Neural cell (in vitro differentiated cells): ENCODE measurements around the gene GXYLT2. TPM values are rescaled to one million over a fixed set of nuclear protein-coding genes. Genes with fewer than 3 reads are reported as not detected.

ENCODE experiments used
- H2AFZ ChIP-seq: fragments of 200-600, 300-800 bp; sonication (generic), shearing (Covaris generic); 2 replicates; pipeline ENCODE4 v1.6.0; 2014; ENCODE audit warnings: low read depth, mild to moderate bottlenecking, antibody characterized with exemption, low read length, moderate library complexity
- H3F3A ChIP-seq: fragments of 200-600 bp; shearing (Covaris generic); 2 replicates; pipeline ENCODE4 v1.6.1; 2016; ENCODE audit warnings: mild to moderate bottlenecking, moderate library complexity, mixed read lengths, antibody characterized with exemption, low read length; ENCODE audit not compliant: insufficient read depth, poor library complexity, severe bottlenecking
- H3K27ac ChIP-seq: fragments of 200-600, 300-800 bp; sonication (generic), shearing (Covaris generic); 2 replicates; pipeline ENCODE4 v1.5.1; 2014; ENCODE audit warnings: mild to moderate bottlenecking, low read length, moderate library complexity
- H3K27me3 ChIP-seq: fragments of 300-800, 200-600 bp; sonication (generic), shearing (Covaris generic); 2 replicates; pipeline ENCODE4 v1.6.0; 2014; ENCODE audit warnings: mild to moderate bottlenecking, low read depth, low read length, moderate library complexity; ENCODE audit not compliant: insufficient read depth
- H3K36me3 ChIP-seq: fragments of 300-800, 200-600 bp; sonication (generic), shearing (Covaris generic); 2 replicates; pipeline ENCODE4 v1.5.1; 2014; ENCODE audit warnings: mild to moderate bottlenecking, antibody characterized with exemption, low read length, moderate library complexity; ENCODE audit not compliant: insufficient read depth
- H3K4me2 ChIP-seq: fragments of 300-800, 200-600 bp; sonication (generic), shearing (Covaris generic); 2 replicates; pipeline ENCODE4 v1.6.0; 2014; ENCODE audit warnings: mild to moderate bottlenecking, low read length
- H3K4me3 ChIP-seq: fragments of 300-800, 200-600 bp; sonication (generic), shearing (Covaris generic); 2 replicates; pipeline ENCODE4 v1.5.1; 2014; ENCODE audit warnings: mild to moderate bottlenecking, low read length, moderate library complexity
- H3K79me2 ChIP-seq: fragments of 200-600 bp; shearing (Covaris generic); replicated peaks from 2 replicates; pipeline ENCODE4 v1.6.0; 2014; ENCODE audit warnings: mild to moderate bottlenecking, low read length, moderate library complexity; ENCODE audit not compliant: insufficient read depth
- H3K9ac ChIP-seq: fragments of 300-800, 200-600 bp; sonication (generic), shearing (Covaris generic); 2 replicates; pipeline ENCODE4 v1.6.1; 2016; ENCODE audit warnings: mild to moderate bottlenecking, low read length, mixed read lengths
- H3K9me2 ChIP-seq: fragments of 200-600 bp; shearing (Covaris generic); 2 replicates; pipeline ENCODE4 v1.6.1; 2016; ENCODE audit warnings: mild to moderate bottlenecking, low read length, mixed read lengths; ENCODE audit not compliant: insufficient read depth
- H3K9me3 ChIP-seq: fragments of 200-600, 300-800 bp; sonication (generic), shearing (Covaris generic); 2 replicates; pipeline ENCODE4 v1.6.1; 2016; ENCODE audit warnings: mild to moderate bottlenecking, mixed run types, low read length, moderate library complexity, mixed read lengths
- H4K20me1 ChIP-seq: fragments of 200-600 bp; shearing (Covaris generic); 2 replicates; pipeline ENCODE4 v1.6.1; 2016; ENCODE audit warnings: mild to moderate bottlenecking, mixed run types; ENCODE audit not compliant: insufficient read depth
- EP300 ChIP-seq: fragments of 450-650 bp; conservative IDR thresholded peaks from 2 replicates; pipeline ENCODE4 v1.6.1; 2014; ENCODE audit warnings: antibody characterized with exemption, mild to moderate bottlenecking, moderate library complexity; ENCODE audit not compliant: poor library complexity, severe bottlenecking
- EZH2 ChIP-seq: fragments of 200-600, 300-800 bp; shearing (Covaris generic), sonication (generic); IDR thresholded peaks from 2 replicates; pipeline ENCODE4 v1.6.1; 2014; ENCODE audit warnings: antibody characterized with exemption, low read length, borderline replicate concordance, mild to moderate bottlenecking; ENCODE audit not compliant: insufficient read depth, poor library complexity, severe bottlenecking
- MXI1 ChIP-seq: fragments of 450-650 bp; conservative IDR thresholded peaks from 2 replicates; pipeline ENCODE4 v1.6.1; 2014; ENCODE audit warnings: antibody characterized with exemption, mild to moderate bottlenecking; ENCODE audit not compliant: poor library complexity, severe bottlenecking
- POLR2AphosphoS5 ChIP-seq: IDR thresholded peaks from 2 replicates; pipeline ENCODE4 v1.6.1; 2012
- RAD21 ChIP-seq: fragments of 450-650 bp; conservative IDR thresholded peaks from 2 replicates; pipeline ENCODE4 v1.6.1; 2014; ENCODE audit warnings: antibody characterized with exemption, mild to moderate bottlenecking, moderate library complexity
- SMC3 ChIP-seq: fragments of 450-650 bp; conservative IDR thresholded peaks from 2 replicates; pipeline ENCODE4 v1.6.1; 2014; ENCODE audit warnings: antibody characterized with exemption, mild to moderate bottlenecking, moderate library complexity; ENCODE audit not compliant: poor library complexity
- TAF1 ChIP-seq: IDR thresholded peaks from 2 replicates; pipeline ENCODE4 v1.6.1; 2012; ENCODE audit warnings: low read depth
- polyA plus RNA-seq: library from polyadenylated mRNA; depleted of rRNA; stranded (reverse); fragments of >200 nt; gene quantifications from 2 replicates; pipeline ENCODE4 v1.2.3, GENCODE V29; 2014
- TF ChIP-seq, protein P1 (sequence below): fragments of 450-650 bp; IDR thresholded peaks from 2 replicates; pipeline ENCODE4 v1.5.1; 2014; ENCODE audit warnings: antibody characterized with exemption, mild to moderate bottlenecking, moderate library complexity; ENCODE audit not compliant: poor library complexity, severe bottlenecking
- TF ChIP-seq, protein P2 (sequence below): IDR thresholded peaks from 2 replicates; pipeline ENCODE4 v1.6.1; 2012; ENCODE audit warnings: borderline replicate concordance

The GXYLT2 gene
- polyA plus RNA-seq, 1 donor from 2014 or later: 0.48 TPM

DNA sequence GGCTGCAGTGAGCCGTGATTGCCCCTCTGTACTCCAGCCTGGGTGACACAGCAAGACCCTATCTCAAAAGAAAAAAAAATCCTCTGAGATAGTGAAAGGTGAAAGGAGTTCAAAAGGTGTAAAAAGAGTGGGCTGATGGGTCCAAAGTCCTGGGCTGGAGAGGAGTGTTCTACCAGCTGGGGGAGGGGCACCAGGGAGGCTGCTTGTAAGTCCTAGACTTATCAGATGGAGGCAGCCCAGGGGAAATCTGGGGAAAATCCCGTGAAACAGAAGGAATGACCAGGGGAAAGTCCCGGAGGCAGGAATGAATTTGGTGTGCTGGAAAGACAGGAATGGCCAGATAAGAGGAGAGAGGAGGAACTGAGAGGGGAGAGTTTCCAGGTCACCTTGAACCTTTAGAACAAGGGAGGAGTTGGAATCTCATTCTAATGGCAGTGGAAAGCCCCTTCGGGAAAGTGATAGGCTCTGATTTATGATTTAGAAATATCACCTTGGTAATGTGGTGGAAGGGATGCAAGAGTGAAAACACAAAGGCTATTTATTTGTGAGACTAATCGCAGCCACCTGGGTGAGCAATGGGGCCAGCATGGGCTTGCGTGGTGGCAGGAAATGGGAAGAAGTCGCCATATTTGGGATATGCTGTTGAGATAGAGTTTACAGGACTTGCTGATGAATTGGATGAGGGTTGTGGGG lies 85.3 kb downstream of the GXYLT2 start:
- no peaks in the 10 kb centered on the region for H3K9me2 ChIP-seq
- no peaks in the 10 kb centered on the region for H3K36me3 ChIP-seq
- H3K9me3 ChIP-seq: no peaks in the 10 kb centered on the region
- no peak overlapping the region for H3K4me3 ChIP-seq
- H3K4me2 ChIP-seq: no peak overlapping the region
- no peak overlapping the region for H3K9ac ChIP-seq
- no peaks in the 10 kb centered on the region for H3K27me3 ChIP-seq
- H2AFZ ChIP-seq: no peak overlapping the region
- H3K79me2 ChIP-seq: no peaks in the 10 kb centered on the region
- no peaks in the 10 kb centered on the region for H4K20me1 ChIP-seq
- H3K27ac ChIP-seq: no peak overlapping the region
- no peaks in the 10 kb centered on the region for H3F3A ChIP-seq
- TF ChIP-seq, protein P1, sequence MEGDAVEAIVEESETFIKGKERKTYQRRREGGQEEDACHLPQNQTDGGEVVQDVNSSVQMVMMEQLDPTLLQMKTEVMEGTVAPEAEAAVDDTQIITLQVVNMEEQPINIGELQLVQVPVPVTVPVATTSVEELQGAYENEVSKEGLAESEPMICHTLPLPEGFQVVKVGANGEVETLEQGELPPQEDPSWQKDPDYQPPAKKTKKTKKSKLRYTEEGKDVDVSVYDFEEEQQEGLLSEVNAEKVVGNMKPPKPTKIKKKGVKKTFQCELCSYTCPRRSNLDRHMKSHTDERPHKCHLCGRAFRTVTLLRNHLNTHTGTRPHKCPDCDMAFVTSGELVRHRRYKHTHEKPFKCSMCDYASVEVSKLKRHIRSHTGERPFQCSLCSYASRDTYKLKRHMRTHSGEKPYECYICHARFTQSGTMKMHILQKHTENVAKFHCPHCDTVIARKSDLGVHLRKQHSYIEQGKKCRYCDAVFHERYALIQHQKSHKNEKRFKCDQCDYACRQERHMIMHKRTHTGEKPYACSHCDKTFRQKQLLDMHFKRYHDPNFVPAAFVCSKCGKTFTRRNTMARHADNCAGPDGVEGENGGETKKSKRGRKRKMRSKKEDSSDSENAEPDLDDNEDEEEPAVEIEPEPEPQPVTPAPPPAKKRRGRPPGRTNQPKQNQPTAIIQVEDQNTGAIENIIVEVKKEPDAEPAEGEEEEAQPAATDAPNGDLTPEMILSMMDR: no peak
- TF ChIP-seq POLR2AphosphoS5: no peak
- no peak for TF ChIP-seq RAD21
- no peak for TF ChIP-seq MXI1
- no peak for TF ChIP-seq TAF1
- TF ChIP-seq EZH2: no peak
- no peak for TF ChIP-seq EP300
- TF ChIP-seq SMC3: no peak
- TF ChIP-seq, protein P2, sequence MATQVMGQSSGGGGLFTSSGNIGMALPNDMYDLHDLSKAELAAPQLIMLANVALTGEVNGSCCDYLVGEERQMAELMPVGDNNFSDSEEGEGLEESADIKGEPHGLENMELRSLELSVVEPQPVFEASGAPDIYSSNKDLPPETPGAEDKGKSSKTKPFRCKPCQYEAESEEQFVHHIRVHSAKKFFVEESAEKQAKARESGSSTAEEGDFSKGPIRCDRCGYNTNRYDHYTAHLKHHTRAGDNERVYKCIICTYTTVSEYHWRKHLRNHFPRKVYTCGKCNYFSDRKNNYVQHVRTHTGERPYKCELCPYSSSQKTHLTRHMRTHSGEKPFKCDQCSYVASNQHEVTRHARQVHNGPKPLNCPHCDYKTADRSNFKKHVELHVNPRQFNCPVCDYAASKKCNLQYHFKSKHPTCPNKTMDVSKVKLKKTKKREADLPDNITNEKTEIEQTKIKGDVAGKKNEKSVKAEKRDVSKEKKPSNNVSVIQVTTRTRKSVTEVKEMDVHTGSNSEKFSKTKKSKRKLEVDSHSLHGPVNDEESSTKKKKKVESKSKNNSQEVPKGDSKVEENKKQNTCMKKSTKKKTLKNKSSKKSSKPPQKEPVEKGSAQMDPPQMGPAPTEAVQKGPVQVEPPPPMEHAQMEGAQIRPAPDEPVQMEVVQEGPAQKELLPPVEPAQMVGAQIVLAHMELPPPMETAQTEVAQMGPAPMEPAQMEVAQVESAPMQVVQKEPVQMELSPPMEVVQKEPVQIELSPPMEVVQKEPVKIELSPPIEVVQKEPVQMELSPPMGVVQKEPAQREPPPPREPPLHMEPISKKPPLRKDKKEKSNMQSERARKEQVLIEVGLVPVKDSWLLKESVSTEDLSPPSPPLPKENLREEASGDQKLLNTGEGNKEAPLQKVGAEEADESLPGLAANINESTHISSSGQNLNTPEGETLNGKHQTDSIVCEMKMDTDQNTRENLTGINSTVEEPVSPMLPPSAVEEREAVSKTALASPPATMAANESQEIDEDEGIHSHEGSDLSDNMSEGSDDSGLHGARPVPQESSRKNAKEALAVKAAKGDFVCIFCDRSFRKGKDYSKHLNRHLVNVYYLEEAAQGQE: no peak

- Histone ChIP-seq H3K36me3 (no peaks in the 10 kb centered on the region), H3K79me2 (no peaks in the 10 kb centered on the region), H2AFZ (no peak overlapping the region), H3K9me3 (no peaks in the 10 kb centered on the region), H3K4me3 (no peak overlapping the region), H3K27ac (no peak overlapping the region), H3K4me2 (no peak overlapping the region), H3K9ac (no peak overlapping the region), H3F3A (no peaks in the 10 kb centered on the region), H4K20me1 (no peaks in the 10 kb centered on the region), H3K27me3 (no peaks in the 10 kb centered on the region), H3K9me2 (no peaks in the 10 kb centered on the region)
- TF ChIP-seq RAD21 (no peak), TAF1 (no peak), SMC3 (no peak), MXI1 (no peak), EZH2 (no peak), POLR2AphosphoS5 (no peak), EP300 (no peak)
- TF ChIP-seq, protein P1: no peak
Measured at GRCh38 chr3:72973786-72974185, 85.9 kb downstream of the GXYLT2 start.
